ENCODE data around the gene DPP3.

DNA sequence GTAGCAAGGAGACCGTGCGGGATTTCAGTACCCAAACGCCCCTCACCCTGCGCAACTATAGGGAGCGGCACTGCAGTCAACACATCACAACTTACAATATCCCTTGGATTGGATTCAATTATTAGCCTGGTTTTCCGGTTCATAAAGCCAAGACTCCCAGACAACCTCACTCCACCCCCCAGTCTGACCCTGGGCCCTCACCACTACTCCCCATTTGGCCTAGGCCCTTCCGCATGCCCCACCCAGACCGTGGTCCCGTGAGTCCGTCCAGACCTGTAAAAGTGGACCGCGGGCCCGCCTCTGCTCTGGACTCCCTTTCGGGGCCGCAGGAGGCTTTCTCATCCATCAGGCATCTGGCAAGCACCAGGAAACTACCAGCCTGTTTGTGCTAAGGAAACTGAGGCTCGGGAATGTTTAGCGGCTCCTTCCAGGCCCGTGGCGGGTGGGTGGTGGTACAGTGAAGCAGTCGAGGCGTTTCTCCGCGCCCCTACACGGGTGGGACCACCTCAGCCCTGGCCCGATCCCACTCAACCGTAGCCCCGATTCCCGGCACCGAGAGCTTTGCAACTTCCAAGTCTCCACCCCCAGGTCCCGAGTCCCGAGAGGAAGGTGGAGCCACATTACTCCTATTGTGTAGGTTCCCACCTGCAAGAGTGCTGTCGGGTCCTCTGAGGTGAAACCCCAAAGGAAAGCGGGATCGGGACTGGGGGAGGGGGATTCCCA lies 679 bp upstream of the DPP3 start:
- TF ChIP-seq, protein P1, sequence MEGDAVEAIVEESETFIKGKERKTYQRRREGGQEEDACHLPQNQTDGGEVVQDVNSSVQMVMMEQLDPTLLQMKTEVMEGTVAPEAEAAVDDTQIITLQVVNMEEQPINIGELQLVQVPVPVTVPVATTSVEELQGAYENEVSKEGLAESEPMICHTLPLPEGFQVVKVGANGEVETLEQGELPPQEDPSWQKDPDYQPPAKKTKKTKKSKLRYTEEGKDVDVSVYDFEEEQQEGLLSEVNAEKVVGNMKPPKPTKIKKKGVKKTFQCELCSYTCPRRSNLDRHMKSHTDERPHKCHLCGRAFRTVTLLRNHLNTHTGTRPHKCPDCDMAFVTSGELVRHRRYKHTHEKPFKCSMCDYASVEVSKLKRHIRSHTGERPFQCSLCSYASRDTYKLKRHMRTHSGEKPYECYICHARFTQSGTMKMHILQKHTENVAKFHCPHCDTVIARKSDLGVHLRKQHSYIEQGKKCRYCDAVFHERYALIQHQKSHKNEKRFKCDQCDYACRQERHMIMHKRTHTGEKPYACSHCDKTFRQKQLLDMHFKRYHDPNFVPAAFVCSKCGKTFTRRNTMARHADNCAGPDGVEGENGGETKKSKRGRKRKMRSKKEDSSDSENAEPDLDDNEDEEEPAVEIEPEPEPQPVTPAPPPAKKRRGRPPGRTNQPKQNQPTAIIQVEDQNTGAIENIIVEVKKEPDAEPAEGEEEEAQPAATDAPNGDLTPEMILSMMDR (IDR thresholded peaks at IDR 0.05 in 2 of 3, conservative IDR thresholded peaks at IDR 0.05 in 1 of 3; ENCODE audit: borderline replicate concordance in 1 of 3, insufficient read depth in 1 of 3, low read depth in 2 of 3, low read length in 2 of 3), result no peak
- TF ChIP-seq, protein P2, sequence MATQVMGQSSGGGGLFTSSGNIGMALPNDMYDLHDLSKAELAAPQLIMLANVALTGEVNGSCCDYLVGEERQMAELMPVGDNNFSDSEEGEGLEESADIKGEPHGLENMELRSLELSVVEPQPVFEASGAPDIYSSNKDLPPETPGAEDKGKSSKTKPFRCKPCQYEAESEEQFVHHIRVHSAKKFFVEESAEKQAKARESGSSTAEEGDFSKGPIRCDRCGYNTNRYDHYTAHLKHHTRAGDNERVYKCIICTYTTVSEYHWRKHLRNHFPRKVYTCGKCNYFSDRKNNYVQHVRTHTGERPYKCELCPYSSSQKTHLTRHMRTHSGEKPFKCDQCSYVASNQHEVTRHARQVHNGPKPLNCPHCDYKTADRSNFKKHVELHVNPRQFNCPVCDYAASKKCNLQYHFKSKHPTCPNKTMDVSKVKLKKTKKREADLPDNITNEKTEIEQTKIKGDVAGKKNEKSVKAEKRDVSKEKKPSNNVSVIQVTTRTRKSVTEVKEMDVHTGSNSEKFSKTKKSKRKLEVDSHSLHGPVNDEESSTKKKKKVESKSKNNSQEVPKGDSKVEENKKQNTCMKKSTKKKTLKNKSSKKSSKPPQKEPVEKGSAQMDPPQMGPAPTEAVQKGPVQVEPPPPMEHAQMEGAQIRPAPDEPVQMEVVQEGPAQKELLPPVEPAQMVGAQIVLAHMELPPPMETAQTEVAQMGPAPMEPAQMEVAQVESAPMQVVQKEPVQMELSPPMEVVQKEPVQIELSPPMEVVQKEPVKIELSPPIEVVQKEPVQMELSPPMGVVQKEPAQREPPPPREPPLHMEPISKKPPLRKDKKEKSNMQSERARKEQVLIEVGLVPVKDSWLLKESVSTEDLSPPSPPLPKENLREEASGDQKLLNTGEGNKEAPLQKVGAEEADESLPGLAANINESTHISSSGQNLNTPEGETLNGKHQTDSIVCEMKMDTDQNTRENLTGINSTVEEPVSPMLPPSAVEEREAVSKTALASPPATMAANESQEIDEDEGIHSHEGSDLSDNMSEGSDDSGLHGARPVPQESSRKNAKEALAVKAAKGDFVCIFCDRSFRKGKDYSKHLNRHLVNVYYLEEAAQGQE (IDR thresholded peaks at IDR 0.05; ENCODE audit: low read depth), result no peak
- TF ChIP-seq RAD21 (IDR thresholded peaks at IDR 0.05; ENCODE audit: low read depth) (no peak), POLR2A (IDR thresholded peaks at IDR 0.05; ENCODE audit: borderline replicate concordance, extremely low read depth, insufficient read depth, insufficient read length) (no peak), YY1 (IDR thresholded peaks at IDR 0.05; ENCODE audit: extremely low read depth, insufficient replicate concordance, low read depth, low read length) (no peak), SP1 (IDR thresholded peaks at IDR 0.05; ENCODE audit: low read depth) (no peak), POLR2AphosphoS5 (IDR thresholded peaks at IDR 0.05; ENCODE audit: low read depth, low read length) (no peak), SIN3A (IDR thresholded peaks at IDR 0.05; ENCODE audit: low read depth) (no peak), EZH2 (IDR thresholded peaks at IDR 0.05) (no peak), FOSL1 (IDR thresholded peaks at IDR 0.05; ENCODE audit: low read depth) (no peak)
- TF ChIP-seq, protein P3, sequence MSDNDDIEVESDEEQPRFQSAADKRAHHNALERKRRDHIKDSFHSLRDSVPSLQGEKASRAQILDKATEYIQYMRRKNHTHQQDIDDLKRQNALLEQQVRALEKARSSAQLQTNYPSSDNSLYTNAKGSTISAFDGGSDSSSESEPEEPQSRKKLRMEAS (IDR thresholded peaks at IDR 0.05), result no peak
- TF ChIP-seq, protein P4, sequence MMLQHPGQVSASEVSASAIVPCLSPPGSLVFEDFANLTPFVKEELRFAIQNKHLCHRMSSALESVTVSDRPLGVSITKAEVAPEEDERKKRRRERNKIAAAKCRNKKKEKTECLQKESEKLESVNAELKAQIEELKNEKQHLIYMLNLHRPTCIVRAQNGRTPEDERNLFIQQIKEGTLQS (IDR thresholded peaks at IDR 0.05), result no peak
